ENCODE data around the gene GTPBP1.

The GTPBP1 gene

GRCh38 chr22:38728871-38729796, 23.4 kb downstream of the GTPBP1 start:
- no peak overlapping the region for H3K4me3 ChIP-seq (ENCODE audit: control insufficient read depth, low read depth, low read length)
- no peak for DNase-seq (ENCODE audit: low read depth)
- no peak for TF ChIP-seq CTCF (IDR thresholded peaks at IDR 0.05; ENCODE audit: control insufficient read depth, insufficient read depth, low read depth, low read length, missing control alignments)

- no peak for DNase-seq (ENCODE audit: low read depth)
- TF ChIP-seq CTCF (IDR thresholded peaks at IDR 0.05; ENCODE audit: control insufficient read depth, insufficient read depth, low read depth, low read length, missing control alignments) = no peak
- H3K4me3 ChIP-seq (ENCODE audit: control insufficient read depth, low read depth, low read length) = no peak overlapping the region
Observed at GRCh38 chr22:38729946-38730345, 24.2 kb downstream of the GTPBP1 start.

- H3K4me3 ChIP-seq (ENCODE audit: control insufficient read depth, low read depth, low read length) = no peak overlapping the region
Observed at GRCh38 chr22:38730411-38730871, 24.7 kb downstream of the GTPBP1 start.

GRCh38 chr22:38731703-38732161, 26.0 kb downstream of the GTPBP1 start:
- no peak for TF ChIP-seq CTCF (IDR thresholded peaks at IDR 0.05; ENCODE audit: control insufficient read depth, insufficient read depth, low read depth, low read length, missing control alignments)
- H3K4me3 ChIP-seq (ENCODE audit: control insufficient read depth, low read depth, low read length) = no peak overlapping the region
- DNase-seq (ENCODE audit: low read depth) = no peak

More at GRCh38 chr22:38730411-38730871, 24.7 kb downstream of the GTPBP1 start:
- no peak for TF ChIP-seq CTCF (IDR thresholded peaks at IDR 0.05; ENCODE audit: control insufficient read depth, insufficient read depth, low read depth, low read length, missing control alignments)
- DNase-seq (ENCODE audit: low read depth) = no peak

- no peak for DNase-seq (ENCODE audit: low read depth)
- no peak for TF ChIP-seq CTCF (IDR thresholded peaks at IDR 0.05; ENCODE audit: control insufficient read depth, insufficient read depth, low read depth, low read length, missing control alignments)
- no peak overlapping the region for H3K4me3 ChIP-seq (ENCODE audit: control insufficient read depth, low read depth, low read length)
Observed at GRCh38 chr22:38732251-38732815, 26.6 kb downstream of the GTPBP1 start.

GRCh38 chr22:38733329-38733723, 27.6 kb downstream of the GTPBP1 start:
- H3K4me3 ChIP-seq (ENCODE audit: control insufficient read depth, low read depth, low read length) = no peak overlapping the region
- TF ChIP-seq CTCF (IDR thresholded peaks at IDR 0.05; ENCODE audit: control insufficient read depth, insufficient read depth, low read depth, low read length, missing control alignments) = peak; percentile 67
- DNase-seq (ENCODE audit: low read depth) = no peak

All from AG09309 (cell line).